Psoas muscle (tissue), 8 donors: ENCODE measurements around the gene CDH11. TPM values are rescaled to one million over a fixed set of nuclear protein-coding genes. Genes with fewer than 3 reads are reported as not detected.

Experiments used
- ATAC-seq, 4 donors: fragments of 200-7000 bp; cut with Tn5 transposase; one replicate each; pipeline ENCODE4 v1.9.1; 2020; ENCODE audit warnings: moderate library complexity in 3 of 4, mild to moderate bottlenecking in 2 of 4
- DNase-seq, 2 donors: peaks; one replicate each; pipeline ENCODE4 v3.0.0-alpha.2; 2020
- H3K27ac ChIP-seq: fragments of 200-600 bp; one replicate; pipeline ENCODE4 v1.8.0; 2022
- H3K27me3 ChIP-seq, 3 donors: fragments of 200-600 bp in 1 of 3; one replicate each; pipeline versions ENCODE4 v1.6.1 to v1.8.0; 2013 to 2022; ENCODE audit warnings: low read length in 2 of 3, mild to moderate bottlenecking in 2 of 3, moderate library complexity in 1 of 3; ENCODE audit not compliant: insufficient read depth in 3 of 3
- H3K36me3 ChIP-seq, 2 donors: fragments of 200-600 bp in 1 of 2; one replicate each; pipeline versions ENCODE4 v1.6.1 to v1.8.0; 2013 to 2022; ENCODE audit warnings: low read depth in 1 of 2, mild to moderate bottlenecking in 1 of 2, moderate library complexity in 1 of 2; ENCODE audit not compliant: insufficient read depth in 1 of 2
- H3K4me1 ChIP-seq: fragments of 200-600 bp; one replicate; pipeline ENCODE4 v1.8.0; 2022
- H3K4me3 ChIP-seq: fragments of 200-600 bp; one replicate; pipeline ENCODE4 v1.8.0; 2022; ENCODE audit warnings: mild to moderate bottlenecking
- H3K9me3 ChIP-seq: fragments of 200-600 bp; one replicate; pipeline ENCODE4 v1.8.0; 2022
- WGBS, 3 donors: extraction: QIAGEN DNeasy Blood & Tissue Kit; methylation state at CpG; one replicate each; pipeline versions ENCODE4 v1.1.6 to v1.1.7; 2013; 5-methylcytosine and 5-hydroxymethylcytosine counted together
- intact Hi-C, 2 donors: fragments of 100-400 bp; cut with DNase I; formaldehyde crosslinking; loops; one replicate each; pipeline versions ENCODE4 v1.11.0 to v1.14.2; 2022
- polyA plus RNA-seq, 3 donors: library from polyadenylated mRNA; stranded (reverse); fragments of 200-250 nt; gene quantifications; one replicate each; pipeline ENCODE4 v1.2.3, GENCODE V29; 2013
- total RNA-seq, 4 donors: library from RNA; stranded (reverse); fragmentation: NEBNext Ultra II Directional in 2 of 4; extraction: Animal tissue kit (Norgen Biotek cat#: 25700) in 2 of 4; gene quantifications; one replicate each; pipeline versions ENCODE4 v1.2.1 to v1.2.4, GENCODE V29; 2021 to 2023
- TF ChIP-seq, protein P1 (sequence below): fragments of 200-600 bp; IDR thresholded peaks from one replicate; pipeline ENCODE4 v1.8.0; 2022; ENCODE audit warnings: antibody characterized with exemption
- donor health status: healthy with polysubstance abuse.
- donor health status: DM: no; HTN: no; CAD: no; lungs with moderate emphysema.
- donor health status: Bipolar disorder and iron deficiency.
- donor health status: healthy.
- donor health status: DM: yes; HTN: yes; CAD: no.
- donor health status: DM: no; HTN: no; CAD: no.
- donor health status: DM: no; HTN: no; CAD: no.
- donor health status: DM: yes; HTN: yes; CAD: no.

CDH11 gene
- total and polyA plus RNA-seq, 7 donors, result 0.33 to 16.8 (median 3.2) TPM

DNA sequence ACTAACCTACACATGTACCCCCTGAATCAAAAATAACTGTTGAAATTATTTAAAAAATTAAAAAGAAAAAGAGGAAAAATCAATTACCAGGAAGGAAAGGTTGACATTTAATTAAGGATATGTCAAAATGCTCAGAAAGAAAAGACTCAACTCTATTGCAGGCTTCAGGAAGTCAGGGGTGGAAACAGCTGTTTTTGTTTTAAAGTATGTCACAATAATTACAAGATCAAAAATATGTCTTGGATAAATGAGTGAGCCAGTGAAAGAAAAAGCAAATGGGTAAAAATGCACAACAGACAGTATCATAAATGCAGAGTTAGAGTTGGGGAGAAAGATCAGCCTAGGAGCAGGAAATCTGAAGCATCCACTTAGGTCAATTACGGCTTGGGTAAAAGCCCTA, 146.0 kb downstream of the CDH11 start:
- Histone ChIP-seq H3K36me3 (no peaks in the 10 kb centered on the region), H3K27ac (no peak overlapping the region), H3K27me3 (no peaks in the 10 kb centered on the region), H3K9me3 (no peaks in the 10 kb centered on the region), H3K4me3 (no peak overlapping the region), H3K4me1 (no peaks in the 10 kb centered on the region)
- ATAC-seq, result no peak
- 83 to 91% (median 88%) methylated on average over 1 of the region's 1 CpG for WGBS, 3 donors
- intact Hi-C loops, result no loop called here
- TF ChIP-seq, protein P1, sequence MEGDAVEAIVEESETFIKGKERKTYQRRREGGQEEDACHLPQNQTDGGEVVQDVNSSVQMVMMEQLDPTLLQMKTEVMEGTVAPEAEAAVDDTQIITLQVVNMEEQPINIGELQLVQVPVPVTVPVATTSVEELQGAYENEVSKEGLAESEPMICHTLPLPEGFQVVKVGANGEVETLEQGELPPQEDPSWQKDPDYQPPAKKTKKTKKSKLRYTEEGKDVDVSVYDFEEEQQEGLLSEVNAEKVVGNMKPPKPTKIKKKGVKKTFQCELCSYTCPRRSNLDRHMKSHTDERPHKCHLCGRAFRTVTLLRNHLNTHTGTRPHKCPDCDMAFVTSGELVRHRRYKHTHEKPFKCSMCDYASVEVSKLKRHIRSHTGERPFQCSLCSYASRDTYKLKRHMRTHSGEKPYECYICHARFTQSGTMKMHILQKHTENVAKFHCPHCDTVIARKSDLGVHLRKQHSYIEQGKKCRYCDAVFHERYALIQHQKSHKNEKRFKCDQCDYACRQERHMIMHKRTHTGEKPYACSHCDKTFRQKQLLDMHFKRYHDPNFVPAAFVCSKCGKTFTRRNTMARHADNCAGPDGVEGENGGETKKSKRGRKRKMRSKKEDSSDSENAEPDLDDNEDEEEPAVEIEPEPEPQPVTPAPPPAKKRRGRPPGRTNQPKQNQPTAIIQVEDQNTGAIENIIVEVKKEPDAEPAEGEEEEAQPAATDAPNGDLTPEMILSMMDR, result no peak
- DNase-seq, result no peak

DNA sequence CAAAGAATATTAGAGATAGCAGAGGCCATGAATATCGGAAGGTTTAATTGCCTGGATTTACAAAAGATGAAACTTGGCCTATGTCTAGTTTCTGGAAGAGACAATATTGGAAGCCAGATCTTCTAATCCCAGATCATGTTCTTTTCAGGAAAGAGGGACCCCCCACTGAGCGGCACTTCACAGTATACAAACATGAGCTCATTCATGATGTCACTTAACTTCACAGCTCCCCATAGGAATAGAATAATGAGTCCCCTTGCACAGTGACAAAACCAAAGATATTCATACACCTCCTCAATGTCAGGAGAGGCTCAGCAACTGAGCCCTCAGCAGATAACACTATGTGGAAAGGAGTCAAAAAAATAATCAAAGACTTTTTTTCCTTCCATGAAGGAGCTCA, 147.5 kb downstream of the CDH11 start:
- TF ChIP-seq, protein P1, result no peak
- Histone ChIP-seq H3K27ac (no peak overlapping the region), H3K36me3 (no peaks in the 10 kb centered on the region), H3K4me1 (no peaks in the 10 kb centered on the region), H3K9me3 (no peaks in the 10 kb centered on the region), H3K27me3 (no peaks in the 10 kb centered on the region), H3K4me3 (no peak overlapping the region)
- DNase-seq (no peak), ATAC-seq (no peak)
- 88 to 97% (median 94%) methylated on average over 2 of the region's 2 CpGs for WGBS, 3 donors
- intact Hi-C loops, result no loop called here

DNA sequence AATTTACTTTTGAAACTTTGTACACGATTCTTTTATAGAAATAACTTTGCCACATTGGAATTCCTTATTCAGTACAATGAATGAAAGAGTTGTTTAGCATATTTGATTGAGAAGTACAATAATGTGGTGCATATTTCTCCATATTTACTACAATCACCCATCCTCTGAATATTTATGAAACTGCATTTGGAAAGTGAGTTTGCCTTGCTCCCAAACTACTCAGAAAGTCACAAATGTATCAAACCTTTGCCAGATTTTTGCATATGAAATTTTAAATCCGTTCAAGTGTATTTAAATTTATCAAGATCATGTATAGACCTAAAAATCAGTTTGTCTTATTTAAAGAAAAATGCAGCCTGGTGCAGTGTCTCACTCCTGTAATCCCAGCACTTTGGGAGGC, 148.7 kb downstream of the CDH11 start:
- WGBS, 3 donors, result 51 to 87% (median 82%) methylated on average over 2 of the region's 2 CpGs
- Histone ChIP-seq H3K4me3 (no peak overlapping the region), H3K4me1 (no peaks in the 10 kb centered on the region), H3K27me3 (no peaks in the 10 kb centered on the region), H3K36me3 (no peaks in the 10 kb centered on the region), H3K27ac (no peak overlapping the region), H3K9me3 (no peaks in the 10 kb centered on the region)
- intact Hi-C loops, result no loop called here
- TF ChIP-seq, protein P1, result no peak
- ATAC-seq (no peak), DNase-seq (no peak)

DNA sequence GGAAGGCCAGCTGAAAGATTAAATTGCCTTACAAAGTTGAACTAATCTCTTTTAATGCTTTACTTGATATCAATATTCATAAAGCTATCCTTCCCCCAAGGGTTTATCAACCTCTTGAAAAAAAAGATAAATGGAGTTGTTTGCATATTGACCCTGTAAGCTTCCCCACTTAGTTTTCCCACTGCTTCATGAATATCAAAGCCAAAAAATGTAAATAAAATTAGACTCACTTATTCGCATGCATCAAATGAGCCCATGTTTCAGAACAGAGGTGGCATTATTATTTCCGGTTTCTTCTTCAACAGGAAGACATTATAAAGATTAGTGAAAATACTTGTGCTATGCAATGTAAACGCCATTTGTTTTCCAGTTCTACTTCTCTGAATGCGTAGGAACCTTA, 150.7 kb downstream of the CDH11 start:
- TF ChIP-seq, protein P1, result no peak
- no peak overlapping the region for H3K4me3 ChIP-seq
- DNase-seq (no peak), ATAC-seq (no peak)
- 71 to 86% (median 84%) methylated on average over 4 of the region's 4 CpGs for WGBS, 3 donors
- intact Hi-C loops, result no loop called here
- H3K9me3 ChIP-seq, result no peaks in the 10 kb centered on the region
- H3K27me3 ChIP-seq, result no peaks in the 10 kb centered on the region
- H3K36me3 ChIP-seq, result no peaks in the 10 kb centered on the region
- H3K27ac ChIP-seq, result no peak overlapping the region
- no peaks in the 10 kb centered on the region for H3K4me1 ChIP-seq

DNA sequence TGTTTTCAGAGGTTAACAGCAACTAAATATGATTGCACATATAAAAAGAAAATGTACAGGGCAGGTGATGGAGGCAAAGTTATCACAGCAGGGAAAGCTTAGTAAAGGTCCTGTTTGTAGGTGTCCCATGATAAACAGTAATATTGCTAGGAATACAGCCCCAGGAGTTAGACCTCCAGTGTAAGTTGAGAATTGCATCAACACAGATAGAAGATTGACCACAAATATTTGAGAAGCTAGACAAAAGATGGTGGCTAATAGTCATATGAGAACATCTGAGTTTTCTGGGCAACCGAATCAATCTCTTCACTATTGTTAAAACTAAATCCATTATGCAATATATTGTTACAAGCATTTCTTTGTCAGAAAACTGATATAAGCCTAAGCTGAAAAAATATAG, 152.6 kb downstream of the CDH11 start:
- no peaks in the 10 kb centered on the region for H3K4me1 ChIP-seq
- no peak overlapping the region for H3K27ac ChIP-seq
- intact Hi-C loops, result no loop called here
- H3K9me3 ChIP-seq, result no peaks in the 10 kb centered on the region
- DNase-seq (no peak), ATAC-seq (no peak)
- H3K36me3 ChIP-seq, result no peaks in the 10 kb centered on the region
- TF ChIP-seq, protein P1, result no peak
- 66 to 73% (median 71%) methylated on average over 1 of the region's 1 CpG for WGBS, 3 donors
- H3K4me3 ChIP-seq, result no peak overlapping the region
- no peaks in the 10 kb centered on the region for H3K27me3 ChIP-seq
